OCI-LY1 (cell line): ENCODE results near the gene SUCO.

Experiments
- H2AFZ ChIP-seq: fragments of 200-600 bp; sonication (generic), shearing (Covaris generic); 2 replicates; pipeline ENCODE4 v1.6.0; 2014; ENCODE audit warnings: antibody characterized with exemption, mild to moderate bottlenecking, low read length
- H3F3A ChIP-seq: fragments of 200-600 bp; sonication (generic), shearing (Covaris generic); 2 replicates; pipeline ENCODE4 v1.6.0; 2014; ENCODE audit warnings: mild to moderate bottlenecking, antibody characterized with exemption, low read length, moderate library complexity; ENCODE audit not compliant: insufficient read depth
- H3K27ac ChIP-seq: fragments of 200-600 bp; sonication (generic); 2 replicates; pipeline ENCODE4 v1.5.1; 2014; ENCODE audit warnings: low read length, mixed run types, mild to moderate bottlenecking, low read depth; ENCODE audit not compliant: poor library complexity, severe bottlenecking
- H3K27me3 ChIP-seq: fragments of 200-600 bp; sonication (generic); 2 replicates; pipeline ENCODE4 v1.6.0; 2014; ENCODE audit warnings: antibody characterized with exemption, mild to moderate bottlenecking, low read length, moderate library complexity; ENCODE audit not compliant: insufficient read depth
- H3K36me3 ChIP-seq: fragments of 200-600 bp; sonication (generic); 2 replicates; pipeline ENCODE4 v1.6.1; 2014; ENCODE audit warnings: mild to moderate bottlenecking, antibody characterized with exemption, low read length, moderate library complexity, mixed read lengths; ENCODE audit not compliant: insufficient read depth
- H3K4me1 ChIP-seq: fragments of 200-600 bp; sonication (generic); 2 replicates; pipeline ENCODE4 v1.5.1; 2014; ENCODE audit warnings: mild to moderate bottlenecking, low read length, moderate library complexity; ENCODE audit not compliant: insufficient read depth, severe bottlenecking
- H3K4me2 ChIP-seq: fragments of 200-600 bp; sonication (generic), shearing (Covaris generic); 2 replicates; pipeline ENCODE4 v1.6.1; 2014; ENCODE audit warnings: low read length
- H3K4me3 ChIP-seq: fragments of 200-600 bp; sonication (generic); 2 replicates; pipeline ENCODE4 v1.5.1; 2014; ENCODE audit warnings: low read length, low read depth, mild to moderate bottlenecking, mixed read lengths; ENCODE audit not compliant: poor library complexity, severe bottlenecking
- H3K79me2 ChIP-seq: fragments of 200-600 bp; shearing (Covaris generic); 2 replicates; pipeline ENCODE4 v1.6.1; 2016; ENCODE audit warnings: mixed run types, low read length, mixed read lengths; ENCODE audit not compliant: insufficient read depth
- H3K9ac ChIP-seq: fragments of 200-600 bp; sonication (generic), shearing (Covaris generic); 2 replicates; pipeline ENCODE4 v1.6.1; 2014; ENCODE audit warnings: mild to moderate bottlenecking, low read length, mixed read lengths
- H3K9me2 ChIP-seq: fragments of 200-600 bp; sonication (generic), shearing (Covaris generic); 2 replicates; pipeline ENCODE4 v1.6.1; 2014; ENCODE audit warnings: low read depth, mild to moderate bottlenecking, low read length, mixed read lengths
- H3K9me3 ChIP-seq: fragments of 200-600 bp; shearing (Covaris generic); 2 replicates; pipeline ENCODE4 v1.6.1; 2014; ENCODE audit warnings: low read length, mixed read lengths
- H4K20me1 ChIP-seq: fragments of 200-600 bp; sonication (generic), shearing (Covaris generic); 2 replicates; pipeline ENCODE4 v1.6.0; 2016; ENCODE audit warnings: mild to moderate bottlenecking, low read length; ENCODE audit not compliant: insufficient read depth
- EZH2 ChIP-seq: fragments of 200-600 bp; sonication (generic), shearing (Covaris generic); IDR thresholded peaks from 2 replicates; pipeline ENCODE4 v1.8.0; 2017; ENCODE audit warnings: borderline replicate concordance, mixed run types, mild to moderate bottlenecking, antibody characterized with exemption, low read length, moderate library complexity, mixed read lengths
- TF ChIP-seq, protein P1 (sequence below): fragments of 200-600 bp; sonication (generic), shearing (Covaris generic); IDR thresholded peaks from 2 replicates; pipeline ENCODE4 v1.5.1; 2017; ENCODE audit warnings: mild to moderate bottlenecking, antibody characterized with exemption, low read length, moderate library complexity, mixed read lengths

SUCO gene

DNA sequence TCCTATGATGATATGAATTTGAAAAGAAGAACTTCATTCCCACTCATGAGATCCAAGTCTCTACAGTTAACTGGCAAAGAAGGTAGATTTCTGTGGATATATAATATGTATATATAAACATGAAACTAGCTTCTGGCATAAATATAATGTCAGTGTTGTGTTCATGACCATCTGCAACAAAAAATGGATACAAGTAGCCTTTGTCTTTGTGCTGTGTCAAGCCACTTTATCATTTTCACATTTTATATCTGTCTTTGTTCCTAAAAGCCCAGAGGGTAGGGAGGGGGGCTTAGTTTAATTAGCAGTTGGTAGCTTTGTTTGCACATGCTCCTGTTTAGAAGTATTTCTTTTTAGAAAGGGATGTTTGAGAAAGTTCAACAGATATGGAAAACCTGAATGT is 69.8 kb downstream of the SUCO start:
- Histone ChIP-seq H3K4me2 (no peak overlapping the region), H3K79me2 (no peaks in the 10 kb centered on the region), H3K4me3 (no peak overlapping the region), H3K9me3 (no peaks in the 10 kb centered on the region), H3K9ac (no peak overlapping the region), H3K27ac (no peak overlapping the region), H3F3A (no peaks in the 10 kb centered on the region), H3K4me1 (no peaks in the 10 kb centered on the region), H3K36me3 (peaks cover 48% of the 10 kb centered on the region), H2AFZ (no peak overlapping the region), H4K20me1 (no peaks in the 10 kb centered on the region), H3K9me2 (no peaks in the 10 kb centered on the region), H3K27me3 (no peaks in the 10 kb centered on the region)
- TF ChIP-seq, protein P1, sequence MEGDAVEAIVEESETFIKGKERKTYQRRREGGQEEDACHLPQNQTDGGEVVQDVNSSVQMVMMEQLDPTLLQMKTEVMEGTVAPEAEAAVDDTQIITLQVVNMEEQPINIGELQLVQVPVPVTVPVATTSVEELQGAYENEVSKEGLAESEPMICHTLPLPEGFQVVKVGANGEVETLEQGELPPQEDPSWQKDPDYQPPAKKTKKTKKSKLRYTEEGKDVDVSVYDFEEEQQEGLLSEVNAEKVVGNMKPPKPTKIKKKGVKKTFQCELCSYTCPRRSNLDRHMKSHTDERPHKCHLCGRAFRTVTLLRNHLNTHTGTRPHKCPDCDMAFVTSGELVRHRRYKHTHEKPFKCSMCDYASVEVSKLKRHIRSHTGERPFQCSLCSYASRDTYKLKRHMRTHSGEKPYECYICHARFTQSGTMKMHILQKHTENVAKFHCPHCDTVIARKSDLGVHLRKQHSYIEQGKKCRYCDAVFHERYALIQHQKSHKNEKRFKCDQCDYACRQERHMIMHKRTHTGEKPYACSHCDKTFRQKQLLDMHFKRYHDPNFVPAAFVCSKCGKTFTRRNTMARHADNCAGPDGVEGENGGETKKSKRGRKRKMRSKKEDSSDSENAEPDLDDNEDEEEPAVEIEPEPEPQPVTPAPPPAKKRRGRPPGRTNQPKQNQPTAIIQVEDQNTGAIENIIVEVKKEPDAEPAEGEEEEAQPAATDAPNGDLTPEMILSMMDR = no peak
- TF ChIP-seq EZH2 = no peak

DNA sequence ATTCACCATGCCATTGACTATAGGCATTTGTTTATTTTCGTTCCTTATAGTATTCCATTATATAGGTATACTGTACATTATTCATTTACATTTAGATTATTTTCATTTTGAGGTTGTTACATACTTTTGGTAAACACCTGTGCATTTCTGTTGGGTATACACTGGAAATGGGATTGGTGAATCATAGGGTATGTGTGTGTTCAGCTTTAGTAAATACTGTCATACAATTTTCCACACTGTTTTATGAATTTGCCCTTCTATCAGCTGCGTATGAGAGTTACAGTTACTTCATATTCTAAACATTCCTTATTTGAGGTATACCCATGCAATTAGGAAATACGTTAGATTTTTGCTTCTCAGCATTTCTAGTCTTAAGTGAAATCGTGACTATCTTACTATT is 70.9 kb downstream of the SUCO start:
- H3K36me3 ChIP-seq = peaks cover 38% of the 10 kb centered on the region
- H3K4me2 ChIP-seq = no peak overlapping the region
- no peak for TF ChIP-seq EZH2
- TF ChIP-seq, protein P1 = no peak
- no peaks in the 10 kb centered on the region for H3K27me3 ChIP-seq
- H3K9ac ChIP-seq = no peak overlapping the region
- no peaks in the 10 kb centered on the region for H3K79me2 ChIP-seq
- no peaks in the 10 kb centered on the region for H3K4me1 ChIP-seq
- H3K27ac ChIP-seq = no peak overlapping the region
- H2AFZ ChIP-seq = no peak overlapping the region
- no peaks in the 10 kb centered on the region for H3F3A ChIP-seq
- H4K20me1 ChIP-seq = no peaks in the 10 kb centered on the region
- H3K9me2 ChIP-seq = no peaks in the 10 kb centered on the region
- no peaks in the 10 kb centered on the region for H3K9me3 ChIP-seq
- no peak overlapping the region for H3K4me3 ChIP-seq

DNA sequence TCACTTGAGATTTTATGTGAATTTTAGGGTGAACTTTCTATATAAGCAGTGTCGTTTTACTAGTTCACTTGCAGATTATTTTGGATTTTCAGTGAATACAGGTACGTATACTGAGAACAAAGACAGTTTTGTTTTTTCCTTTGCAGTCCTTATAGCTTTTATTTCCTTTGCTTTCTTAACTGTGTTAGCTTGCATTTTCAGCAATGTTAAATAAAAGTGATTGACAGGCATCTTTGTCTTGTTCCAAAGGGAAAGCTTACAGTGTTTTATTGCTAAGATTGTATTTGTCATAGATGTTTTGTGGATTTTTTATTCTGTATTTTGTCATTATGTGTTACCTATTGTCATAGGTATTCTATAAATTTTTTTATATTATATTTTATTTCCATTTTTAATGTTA is 72.7 kb downstream of the SUCO start:
- no peaks in the 10 kb centered on the region for H3K79me2 ChIP-seq
- no peak overlapping the region for H3K4me2 ChIP-seq
- no peak overlapping the region for H3K27ac ChIP-seq
- no peaks in the 10 kb centered on the region for H3F3A ChIP-seq
- TF ChIP-seq, protein P1 = no peak
- no peak for TF ChIP-seq EZH2
- no peak overlapping the region for H3K9ac ChIP-seq
- H3K9me2 ChIP-seq = no peaks in the 10 kb centered on the region
- H2AFZ ChIP-seq = no peak overlapping the region
- H3K4me3 ChIP-seq = no peak overlapping the region
- H3K27me3 ChIP-seq = no peaks in the 10 kb centered on the region
- no peaks in the 10 kb centered on the region for H3K4me1 ChIP-seq
- H3K36me3 ChIP-seq = peaks cover 49% of the 10 kb centered on the region
- H3K9me3 ChIP-seq = no peaks in the 10 kb centered on the region
- no peaks in the 10 kb centered on the region for H4K20me1 ChIP-seq
